Erythroblast (primary cell): ENCODE data around the gene LAPTM5.

ENCODE experiments used
- GATA1 ChIP-seq: IDR thresholded peaks from 2 replicates; pipeline ENCODE4 v1.6.1; 2011; ENCODE audit warnings: low read depth, mild to moderate bottlenecking, control low read depth, low read length, moderate library complexity
- POLR2A ChIP-seq: IDR thresholded peaks from 2 replicates; pipeline ENCODE4 v1.6.1; 2011; ENCODE audit warnings: mild to moderate bottlenecking, low read length

DNA sequence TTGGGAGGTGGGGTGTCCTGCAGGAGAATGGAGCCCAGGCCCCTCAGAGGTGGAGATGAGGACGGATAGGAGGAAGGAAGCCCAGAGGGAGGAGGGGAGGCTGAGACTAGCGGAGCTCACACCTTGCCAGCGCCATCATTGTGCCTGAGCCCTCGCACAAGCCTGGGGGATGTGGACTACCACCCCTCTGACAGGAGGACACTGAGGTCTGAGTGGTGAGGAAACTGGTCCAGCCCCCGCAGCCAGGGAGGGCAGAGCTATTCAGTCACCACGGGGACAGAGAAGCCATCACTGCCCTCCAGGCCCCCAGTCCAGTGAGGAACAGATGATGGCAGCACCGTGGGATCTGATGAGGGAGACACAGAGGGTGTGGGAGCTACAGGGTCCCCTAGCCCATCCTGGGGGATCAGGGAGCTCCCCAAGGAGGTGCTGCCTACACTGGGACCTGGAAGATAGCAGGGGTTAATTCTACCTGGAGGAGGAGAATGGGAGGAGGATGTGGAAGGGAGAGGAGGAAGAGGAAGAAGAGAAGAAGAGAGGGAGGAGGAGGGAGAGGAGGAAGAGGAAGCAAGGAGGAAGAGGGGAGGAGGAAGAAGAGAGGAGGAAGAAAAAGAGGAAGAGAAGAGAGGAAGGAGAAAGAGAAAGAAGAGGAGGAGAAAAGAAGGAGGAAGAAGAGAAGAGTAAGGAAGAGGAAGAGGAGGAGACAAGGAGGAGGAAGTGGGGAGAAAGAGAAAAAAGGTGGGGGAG lies 65.2 kb downstream of the LAPTM5 start:
- no peak for TF ChIP-seq POLR2A
- TF ChIP-seq GATA1: no peak
